Mesendoderm (in vitro differentiated cells): ENCODE data around the gene FOXB2.

Experiments used
- DNase-seq: peaks from one replicate; pipeline ENCODE4 v3.0.0; 2013
- H2AK5ac ChIP-seq: 2 replicates; pipeline ENCODE4 v1.6.1; 2013; ENCODE audit warnings: low read length, inconsistent platforms
- H2BK120ac ChIP-seq: 2 replicates; pipeline ENCODE4 v1.6.1; 2013; ENCODE audit warnings: low read depth, mild to moderate bottlenecking, low read length, moderate library complexity, mixed read lengths
- H2BK15ac ChIP-seq: replicated peaks from 2 replicates; pipeline ENCODE4 v1.6.1; 2013; ENCODE audit warnings: low read depth, mild to moderate bottlenecking, moderate library complexity
- H2BK5ac ChIP-seq: 2 replicates; pipeline ENCODE4 v1.6.1; 2013; ENCODE audit warnings: low read length, inconsistent platforms
- H3K18ac ChIP-seq: 2 replicates; pipeline ENCODE4 v1.6.1; 2013; ENCODE audit warnings: mild to moderate bottlenecking, low read length, mixed read lengths
- H3K23ac ChIP-seq: one replicate; pipeline ENCODE4 v1.6.1; 2013; ENCODE audit warnings: low read length
- H3K27ac ChIP-seq: 2 replicates; pipeline ENCODE4 v1.5.1; 2013; ENCODE audit warnings: low read depth, mild to moderate bottlenecking, inconsistent platforms, low read length, moderate library complexity
- H3K27me3 ChIP-seq: 2 replicates; pipeline ENCODE4 v1.6.1; 2013; ENCODE audit warnings: low read length, control low read depth, mild to moderate bottlenecking, inconsistent platforms; ENCODE audit not compliant: insufficient read depth, poor library complexity
- H3K36me3 ChIP-seq: 2 replicates; pipeline ENCODE4 v1.6.1; 2013; ENCODE audit warnings: low read length, inconsistent platforms; ENCODE audit not compliant: control insufficient read depth, insufficient read depth
- H3K4ac ChIP-seq: one replicate; pipeline ENCODE4 v1.6.1; 2013; ENCODE audit warnings: low read depth, mild to moderate bottlenecking, low read length, moderate library complexity
- H3K4me1 ChIP-seq: 2 replicates; pipeline ENCODE4 v1.6.1; 2013; ENCODE audit warnings: low read depth, low read length, inconsistent platforms; ENCODE audit not compliant: control insufficient read depth
- H3K4me2 ChIP-seq: 2 replicates; pipeline ENCODE4 v1.6.1; 2013; ENCODE audit warnings: low read length
- H3K4me3 ChIP-seq: 2 replicates; pipeline ENCODE4 v1.5.1; 2013; ENCODE audit warnings: mild to moderate bottlenecking, low read length
- H3K56ac ChIP-seq: one replicate; pipeline ENCODE4 v1.6.1; 2013; ENCODE audit warnings: low read length
- H3K79me1 ChIP-seq: 2 replicates; pipeline ENCODE4 v1.6.1; 2013; ENCODE audit warnings: low read length, inconsistent platforms
- H3K79me2 ChIP-seq: 2 replicates; pipeline ENCODE4 v1.6.1; 2013; ENCODE audit warnings: mild to moderate bottlenecking, low read length; ENCODE audit not compliant: control insufficient read depth, insufficient read depth
- H3K9ac ChIP-seq: 2 replicates; pipeline ENCODE4 v1.6.1; 2013; ENCODE audit warnings: low read length, inconsistent platforms
- H4K5ac ChIP-seq: one replicate; pipeline ENCODE4 v1.6.1; 2013; ENCODE audit warnings: low read length
- H4K8ac ChIP-seq: one replicate; pipeline ENCODE4 v1.6.1; 2013; ENCODE audit warnings: low read depth, mild to moderate bottlenecking, control low read depth, low read length, moderate library complexity
- WGBS: extraction: QIAGEN DNeasy Blood & Tissue Kit; methylation state at CpG from one replicate; pipeline ENCODE4 v1.1.7; 2013; ENCODE audit warnings: low lambda C conversion rate, missing lambda C conversion rate; ENCODE audit not compliant: insufficient coverage; ENCODE audit errors: extremely low coverage; 5-methylcytosine and 5-hydroxymethylcytosine counted together

FOXB2 gene

DNA sequence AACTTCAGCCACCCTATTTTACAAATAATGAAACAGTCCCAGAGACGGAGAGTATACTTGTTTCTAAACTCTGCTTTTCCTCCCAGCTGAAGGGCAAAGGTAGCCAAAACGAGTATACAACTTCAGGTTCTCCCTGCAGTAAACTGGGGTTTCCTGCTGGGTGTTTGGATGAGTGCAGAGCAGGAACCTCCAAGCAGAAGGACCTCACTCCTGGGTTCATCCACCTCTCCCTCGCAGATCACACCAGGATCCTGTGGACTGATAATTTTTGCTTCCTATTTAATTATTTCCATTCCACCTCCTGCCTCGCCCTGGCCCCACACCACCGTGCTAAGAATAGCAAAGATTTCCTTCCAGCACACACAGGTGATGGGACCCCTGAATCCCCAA lies 2.0 kb upstream of the FOXB2 start:
- H3K9ac ChIP-seq, result no peak overlapping the region
- no peak overlapping the region for H3K18ac ChIP-seq
- WGBS, result no CpG with 5 or more reads among the region's 5 CpGs
- no peak overlapping the region for H4K5ac ChIP-seq
- H3K79me2 ChIP-seq, result no peaks in the 10 kb centered on the region
- H3K4me2 ChIP-seq, result no peak overlapping the region
- no peak overlapping the region for H2BK120ac ChIP-seq
- H2AK5ac ChIP-seq, result no peak overlapping the region
- H2BK15ac ChIP-seq, result no peak overlapping the region
- no peaks in the 10 kb centered on the region for H3K79me1 ChIP-seq
- H3K4me1 ChIP-seq, result peaks cover 5% of the 10 kb centered on the region
- H3K27ac ChIP-seq, result no peak overlapping the region
- H3K27me3 ChIP-seq, result peaks cover 86% of the 10 kb centered on the region
- no peak overlapping the region for H4K8ac ChIP-seq
- no peak overlapping the region for H3K56ac ChIP-seq
- H3K36me3 ChIP-seq, result no peaks in the 10 kb centered on the region
- DNase-seq, result no peak
- no peak overlapping the region for H3K4me3 ChIP-seq
- H3K4ac ChIP-seq, result no peak overlapping the region
- H3K23ac ChIP-seq, result no peak overlapping the region
- H2BK5ac ChIP-seq, result no peak overlapping the region

DNA sequence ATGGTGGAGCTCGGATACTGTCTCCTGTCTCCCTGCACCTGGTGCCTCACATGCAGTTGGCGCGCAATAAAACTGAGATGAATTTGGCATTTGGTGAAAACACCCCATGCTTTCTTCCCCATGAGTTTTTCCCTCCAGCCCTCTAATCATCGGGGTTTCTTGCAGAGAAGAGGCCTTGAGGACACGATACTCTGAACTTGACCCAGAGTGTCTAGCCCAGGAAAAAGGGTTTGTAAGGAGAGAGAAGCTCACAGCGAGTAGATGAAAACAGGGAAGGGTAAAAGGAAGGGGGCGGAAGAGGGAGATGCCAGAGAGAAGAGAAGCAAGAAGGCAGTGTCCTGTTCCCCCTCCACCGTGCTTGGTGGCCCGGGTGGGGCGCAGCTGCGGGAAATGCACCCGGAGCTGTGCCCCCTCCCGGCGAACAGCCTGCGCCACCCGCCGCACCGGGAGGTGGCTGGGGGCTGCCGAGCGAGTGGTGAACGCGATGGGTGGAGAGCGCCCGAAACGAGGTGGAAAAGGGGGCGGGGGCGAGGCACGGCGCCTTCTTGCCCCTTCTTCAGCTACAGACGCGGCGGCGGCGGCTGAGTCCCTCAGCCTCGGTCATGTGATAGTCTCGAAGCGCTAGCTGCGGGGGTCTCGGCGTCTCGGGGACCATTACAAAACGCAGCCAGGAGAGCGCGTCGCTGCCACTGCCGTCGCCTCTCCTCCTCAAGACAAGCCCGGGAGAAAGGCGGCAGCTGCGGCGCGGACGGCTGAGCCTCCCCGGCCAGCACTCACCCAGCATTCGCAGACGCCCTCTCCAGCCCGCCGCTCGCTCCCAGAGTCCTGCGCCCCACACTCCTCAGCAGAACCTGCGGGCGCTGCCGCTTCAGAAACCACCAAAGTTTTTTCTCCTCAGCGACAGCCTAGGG lies 1.1 kb upstream of the FOXB2 start:
- no peaks in the 10 kb centered on the region for H3K79me2 ChIP-seq
- H3K79me1 ChIP-seq, result no peaks in the 10 kb centered on the region
- H2AK5ac ChIP-seq, result no peak overlapping the region
- peak overlapping the region; percentile 20 for H3K4me3 ChIP-seq
- H3K27ac ChIP-seq, result no peak overlapping the region
- no peak overlapping the region for H2BK15ac ChIP-seq
- H3K4me1 ChIP-seq, result peaks cover 5% of the 10 kb centered on the region
- DNase-seq, result peak; percentile 70
- no peak overlapping the region for H3K4ac ChIP-seq
- no peaks in the 10 kb centered on the region for H3K36me3 ChIP-seq
- peaks cover 87% of the 10 kb centered on the region for H3K27me3 ChIP-seq
- peak overlapping the region; percentile 80 for H3K23ac ChIP-seq
- peak overlapping the region; percentile 60 for H3K56ac ChIP-seq
- no peak overlapping the region for H4K5ac ChIP-seq
- WGBS, result no CpG with 5 or more reads among the region's 64 CpGs
- H4K8ac ChIP-seq, result no peak overlapping the region
- no peak overlapping the region for H2BK5ac ChIP-seq
- H3K18ac ChIP-seq, result no peak overlapping the region
- H3K4me2 ChIP-seq, result peak overlapping the region; percentile 78
- H3K9ac ChIP-seq, result peak overlapping the region; percentile 42
- H2BK120ac ChIP-seq, result no peak overlapping the region

DNA sequence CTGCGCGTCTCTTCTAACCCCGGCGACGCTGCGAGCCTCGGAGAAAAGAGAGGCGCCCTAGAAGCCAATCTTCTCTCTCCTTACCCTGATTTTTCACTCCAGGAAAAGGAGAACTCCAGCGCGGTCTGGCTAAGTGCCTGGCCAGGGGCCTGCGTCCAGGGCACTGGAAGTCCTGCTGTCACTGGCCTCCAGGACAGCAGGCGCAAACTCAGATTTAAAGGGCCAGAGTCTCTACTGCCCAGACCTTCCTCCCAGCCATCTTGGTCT lies 553 bp upstream of the FOXB2 start:
- Histone ChIP-seq H4K8ac (no peak overlapping the region), H3K79me2 (no peaks in the 10 kb centered on the region), H3K27me3 (peaks cover 81% of the 10 kb centered on the region), H3K9ac (peak overlapping the region; percentile 42), H3K18ac (no peak overlapping the region), H4K5ac (no peak overlapping the region), H2BK15ac (no peak overlapping the region), H3K4me2 (peak overlapping the region; percentile 78), H2BK120ac (no peak overlapping the region), H2AK5ac (no peak overlapping the region), H2BK5ac (no peak overlapping the region), H3K36me3 (no peaks in the 10 kb centered on the region), H3K27ac (no peak overlapping the region), H3K23ac (no peak overlapping the region), H3K4ac (no peak overlapping the region), H3K4me3 (peak overlapping the region; percentile 13), H3K4me1 (peaks cover 5% of the 10 kb centered on the region), H3K56ac (peak overlapping the region; percentile 60), H3K79me1 (no peaks in the 10 kb centered on the region)
- no CpG with 5 or more reads among the region's 12 CpGs for WGBS
- DNase-seq, result no peak

DNA sequence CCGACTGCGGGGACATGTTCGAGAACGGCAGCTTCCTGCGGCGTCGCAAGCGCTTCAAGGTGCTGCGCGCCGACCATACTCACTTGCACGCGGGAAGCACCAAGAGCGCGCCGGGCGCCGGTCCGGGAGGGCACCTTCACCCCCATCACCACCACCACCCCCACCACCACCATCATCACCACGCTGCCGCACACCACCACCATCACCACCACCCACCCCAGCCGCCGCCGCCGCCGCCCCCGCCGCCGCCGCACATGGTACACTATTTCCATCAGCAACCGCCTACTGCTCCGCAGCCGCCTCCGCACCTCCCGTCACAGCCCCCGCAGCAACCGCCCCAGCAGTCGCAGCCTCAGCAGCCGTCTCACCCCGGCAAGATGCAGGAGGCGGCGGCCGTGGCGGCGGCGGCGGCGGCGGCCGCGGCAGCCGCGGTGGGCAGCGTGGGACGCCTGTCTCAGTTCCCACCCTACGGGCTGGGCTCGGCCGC lies 514 bp downstream of the FOXB2 start:
- no peaks in the 10 kb centered on the region for H3K36me3 ChIP-seq
- no peaks in the 10 kb centered on the region for H3K79me1 ChIP-seq
- no peak for DNase-seq
- no peak overlapping the region for H4K8ac ChIP-seq
- no peak overlapping the region for H2BK5ac ChIP-seq
- no peak overlapping the region for H4K5ac ChIP-seq
- H2BK120ac ChIP-seq, result no peak overlapping the region
- no peak overlapping the region for H3K27ac ChIP-seq
- H3K4me2 ChIP-seq, result peak overlapping the region; percentile 78
- no peak overlapping the region for H3K23ac ChIP-seq
- peaks cover 71% of the 10 kb centered on the region for H3K27me3 ChIP-seq
- no peak overlapping the region for H3K9ac ChIP-seq
- H3K4ac ChIP-seq, result no peak overlapping the region
- H3K4me1 ChIP-seq, result peaks cover 5% of the 10 kb centered on the region
- no peak overlapping the region for H3K18ac ChIP-seq
- H2AK5ac ChIP-seq, result no peak overlapping the region
- no peak overlapping the region for H3K56ac ChIP-seq
- WGBS, result no CpG with 5 or more reads among the region's 58 CpGs
- no peak overlapping the region for H3K4me3 ChIP-seq
- no peaks in the 10 kb centered on the region for H3K79me2 ChIP-seq
- H2BK15ac ChIP-seq, result no peak overlapping the region

DNA sequence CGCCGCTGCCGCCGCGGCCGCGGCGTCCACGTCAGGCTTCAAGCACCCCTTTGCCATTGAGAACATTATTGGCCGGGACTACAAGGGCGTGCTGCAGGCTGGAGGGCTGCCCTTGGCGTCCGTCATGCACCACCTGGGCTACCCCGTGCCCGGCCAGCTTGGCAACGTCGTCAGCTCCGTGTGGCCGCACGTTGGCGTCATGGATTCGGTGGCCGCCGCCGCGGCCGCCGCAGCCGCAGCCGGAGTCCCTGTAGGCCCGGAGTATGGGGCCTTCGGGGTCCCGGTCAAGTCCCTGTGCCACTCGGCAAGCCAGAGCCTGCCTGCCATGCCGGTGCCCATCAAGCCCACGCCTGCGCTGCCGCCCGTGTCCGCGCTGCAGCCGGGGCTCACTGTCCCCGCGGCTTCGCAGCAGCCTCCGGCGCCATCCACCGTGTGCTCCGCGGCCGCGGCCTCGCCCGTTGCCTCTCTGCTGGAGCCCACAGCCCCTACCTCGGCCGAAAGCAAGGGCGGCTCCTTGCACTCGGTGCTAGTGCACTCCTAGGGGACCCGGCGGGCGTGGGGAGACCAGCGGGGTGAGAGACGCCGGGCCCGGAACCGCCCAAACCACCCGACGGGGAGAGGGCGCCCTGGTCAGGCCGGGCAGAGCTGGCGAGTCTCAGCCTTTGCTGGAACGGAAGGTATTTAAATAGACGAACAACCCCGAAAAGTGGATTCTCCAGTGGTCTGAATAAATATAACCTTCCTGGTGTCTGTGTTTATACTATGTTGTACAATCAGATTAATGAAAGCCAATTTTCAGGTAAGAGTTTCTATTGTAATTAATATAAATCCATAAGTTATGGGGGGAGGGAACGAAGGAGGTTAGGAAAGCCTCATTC lies 1.2 kb downstream of the FOXB2 start:
- Histone ChIP-seq H2BK5ac (no peak overlapping the region), H3K4ac (no peak overlapping the region), H3K4me1 (peaks cover 3% of the 10 kb centered on the region), H4K5ac (no peak overlapping the region), H3K4me3 (no peak overlapping the region), H3K79me2 (no peaks in the 10 kb centered on the region), H3K9ac (no peak overlapping the region), H3K27me3 (peaks cover 64% of the 10 kb centered on the region), H3K79me1 (no peaks in the 10 kb centered on the region), H2BK120ac (no peak overlapping the region), H3K36me3 (no peaks in the 10 kb centered on the region), H2BK15ac (no peak overlapping the region), H4K8ac (no peak overlapping the region), H3K27ac (no peak overlapping the region), H3K56ac (peak overlapping the region; percentile 56), H3K23ac (peak overlapping the region; percentile 66), H2AK5ac (no peak overlapping the region), H3K4me2 (peak overlapping the region; percentile 34), H3K18ac (no peak overlapping the region)
- no CpG with 5 or more reads among the region's 75 CpGs for WGBS
- DNase-seq, result peak; percentile 18
